HepG2 (cell line): Measurements from ENCODE around the gene MLANA. TPM values are rescaled to one million over a fixed set of nuclear protein-coding genes. Genes with fewer than 3 reads are reported as not detected.

Experiments used
- BORCS8-MEF2B ChIP-seq: sonication (generic); formaldehyde crosslinking; IDR thresholded peaks from 2 replicates; pipeline ENCODE4 v1.8.0; 2022; ENCODE audit warnings: mild to moderate bottlenecking, missing genetic modification reagents
- CCDC6 ChIP-seq: sonication (generic); formaldehyde crosslinking; IDR thresholded peaks from 2 replicates; pipeline ENCODE4 v1.8.1; 2022; ENCODE audit warnings: mild to moderate bottlenecking, missing genetic modification reagents, moderate library complexity
- DNMT1 ChIP-seq: sonication (generic); formaldehyde crosslinking; IDR thresholded peaks from 2 replicates; pipeline ENCODE4 v1.5.1; 2020; ENCODE audit warnings: mild to moderate bottlenecking, missing genetic modification reagents
- HES4 ChIP-seq: sonication (generic); formaldehyde crosslinking; IDR thresholded peaks from 2 replicates; pipeline ENCODE4 v1.9.0; 2021; ENCODE audit warnings: mild to moderate bottlenecking, missing genetic modification reagents, borderline replicate concordance
- JUND ChIP-seq: sonication (generic); formaldehyde crosslinking; IDR thresholded peaks from 2 replicates; pipeline ENCODE4 v1.8.0; 2022; ENCODE audit warnings: mild to moderate bottlenecking, missing genetic modification reagents
- KLF6 ChIP-seq: IDR thresholded peaks from 2 replicates; pipeline ENCODE4 v1.8.0; 2016; ENCODE audit warnings: missing biosample characterization, missing genetic modification reagents
- MATR3 ChIP-seq: sonication (generic); formaldehyde crosslinking; IDR thresholded peaks from 2 replicates; pipeline ENCODE4 v1.4.0; 2020; ENCODE audit warnings: missing genetic modification reagents
- NCOA2 ChIP-seq: sonication (generic); formaldehyde crosslinking; IDR thresholded peaks from 2 replicates; pipeline ENCODE4 v1.8.0; 2022; ENCODE audit warnings: inconsistent platforms
- NR2C2 ChIP-seq: sonication (generic); formaldehyde crosslinking; IDR thresholded peaks from 2 replicates; pipeline ENCODE4 v1.4.0; 2020; ENCODE audit warnings: missing genetic modification reagents, mild to moderate bottlenecking, moderate library complexity, borderline replicate concordance
- PHF5A ChIP-seq: IDR thresholded peaks from one replicate; pipeline ENCODE4 v1.6.1; 2018; ENCODE audit warnings: low read depth, missing genetic modification reagents; ENCODE audit not compliant: unreplicated experiment
- PITX1 ChIP-seq: sonication (generic); formaldehyde crosslinking; IDR thresholded peaks from 2 replicates; pipeline ENCODE4 v1.5.1; 2020; ENCODE audit warnings: mild to moderate bottlenecking, missing genetic modification reagents
- TEAD2 ChIP-seq: sonication (generic); formaldehyde crosslinking; IDR thresholded peaks from 2 replicates; pipeline ENCODE4 v1.9.0; 2021; ENCODE audit warnings: missing genetic modification reagents
- polyA plus RNA-seq, 8 experiments: library from polyadenylated mRNA; depleted of rRNA in 3 of 8; stranded (reverse) in 7 of 8; unstranded in 1 of 8; fragments of >200 nt; fragmentation: Illumina TruSeq in 4 of 8; extraction: Trizol in 4 of 8; gene quantifications; 2 replicates each; pipeline versions ENCODE4 v1.2.1 to v1.2.3, GENCODE V29; 2011 to 2016; ENCODE audit warnings: low read depth in 4 of 8, missing spikeins in 1 of 8, mixed read lengths in 1 of 8; ENCODE audit not compliant: insufficient read depth in 1 of 8
- total RNA-seq, 5 experiments: library from RNA; depleted of rRNA; stranded (reverse); fragments of >200 nt; fragmentation: Illumina TruSeq; extraction: Trizol; gene quantifications; 2 replicates each; pipeline ENCODE4 v1.2.3, GENCODE V29; 2016; ENCODE audit warnings: low read depth in 1 of 5
- TF ChIP-seq, protein P1 (sequence below): sonication (generic); formaldehyde crosslinking; IDR thresholded peaks from 2 replicates; pipeline ENCODE4 v1.4.0; 2020; ENCODE audit warnings: mild to moderate bottlenecking, missing genetic modification reagents, borderline replicate concordance
- TF ChIP-seq, protein P2 (sequence below): sonication (generic); formaldehyde crosslinking; IDR thresholded peaks from 2 replicates; pipeline ENCODE4 v1.4.0; 2020; ENCODE audit warnings: missing genetic modification reagents; ENCODE audit errors: not compliant biosample characterization
- TF ChIP-seq, protein P3 (sequence below): sonication (generic); formaldehyde crosslinking; IDR thresholded peaks from 2 replicates; pipeline ENCODE4 v1.5.0; 2020; ENCODE audit warnings: mild to moderate bottlenecking, missing genetic modification reagents, borderline replicate concordance
- TF ChIP-seq, protein P4 (sequence below): IDR thresholded peaks from 2 replicates; pipeline ENCODE4 v1.6.1; 2016; ENCODE audit warnings: mild to moderate bottlenecking
- TF ChIP-seq, protein P5 (sequence below): fragments of 450-650 bp; IDR thresholded peaks from 2 replicates; pipeline ENCODE4 v1.6.1; 2017; ENCODE audit warnings: mild to moderate bottlenecking
- TF ChIP-seq, protein P6 (sequence below): IDR thresholded peaks from 2 replicates; pipeline ENCODE4 v1.6.1; 2016

The MLANA gene
- total and polyA plus RNA-seq, 2 of the 13 experiments (the other 11 are each of a cell fraction or from before 2014, with no cell fraction given), result 0.11 to 0.18 TPM

DNA sequence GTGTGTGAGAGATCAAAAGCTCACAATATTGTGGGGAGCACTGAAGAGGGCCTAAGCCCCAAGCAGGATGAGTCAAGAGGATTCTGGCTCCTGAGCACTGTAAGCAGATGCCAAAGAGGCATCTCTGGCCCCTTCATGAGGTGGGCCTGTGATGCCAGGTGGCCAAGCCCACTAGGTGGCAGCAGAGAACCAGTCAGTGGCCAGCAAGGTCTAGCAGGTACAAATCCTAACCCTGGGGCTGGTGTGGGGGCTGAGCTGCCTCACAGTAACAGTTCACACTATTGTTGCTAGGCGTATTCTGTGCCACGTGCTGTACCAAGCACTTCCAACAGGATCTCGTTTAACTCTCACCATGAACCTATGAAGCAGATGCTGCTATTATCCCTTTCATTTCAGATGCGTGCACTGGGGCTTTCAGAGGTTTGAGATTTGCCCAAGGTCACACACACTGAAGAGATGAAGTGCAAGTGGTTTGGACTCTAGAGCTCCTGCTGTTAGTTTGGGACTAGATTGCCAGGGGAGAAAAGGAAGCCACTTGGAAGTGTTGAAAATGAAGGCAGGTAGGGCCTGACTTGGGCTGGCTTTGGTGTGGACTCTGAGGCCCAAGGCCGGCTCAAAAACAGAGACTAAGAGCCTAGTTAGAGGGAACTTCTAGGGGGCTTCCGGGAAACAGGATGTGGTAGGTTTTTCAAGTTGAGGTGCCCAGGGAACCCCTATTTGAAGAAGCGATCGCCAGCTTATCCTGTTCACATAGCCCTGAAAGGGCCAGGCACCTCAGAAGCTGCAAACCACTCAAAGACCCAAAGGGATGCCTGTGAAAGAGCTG is 4.4 kb upstream of the MLANA start (continued):
- TF ChIP-seq, protein P1, sequence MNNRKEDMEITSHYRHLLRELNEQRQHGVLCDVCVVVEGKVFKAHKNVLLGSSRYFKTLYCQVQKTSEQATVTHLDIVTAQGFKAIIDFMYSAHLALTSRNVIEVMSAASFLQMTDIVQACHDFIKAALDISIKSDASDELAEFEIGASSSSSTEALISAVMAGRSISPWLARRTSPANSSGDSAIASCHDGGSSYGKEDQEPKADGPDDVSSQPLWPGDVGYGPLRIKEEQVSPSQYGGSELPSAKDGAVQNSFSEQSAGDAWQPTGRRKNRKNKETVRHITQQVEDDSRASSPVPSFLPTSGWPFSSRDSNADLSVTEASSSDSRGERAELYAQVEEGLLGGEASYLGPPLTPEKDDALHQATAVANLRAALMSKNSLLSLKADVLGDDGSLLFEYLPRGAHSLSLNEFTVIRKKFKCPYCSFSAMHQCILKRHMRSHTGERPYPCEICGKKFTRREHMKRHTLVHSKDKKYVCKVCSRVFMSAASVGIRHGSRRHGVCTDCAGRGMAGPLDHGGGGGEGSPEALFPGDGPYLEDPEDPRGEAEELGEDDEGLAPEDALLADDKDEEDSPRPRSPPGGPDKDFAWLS (CRISPR knock-in tag), result no peak
- TF ChIP-seq TEAD2, result no peak
- TF ChIP-seq PHF5A (CRISPR knock-in tag), result no peak
- TF ChIP-seq MATR3 (CRISPR knock-in tag), result no peak
- TF ChIP-seq, protein P2, sequence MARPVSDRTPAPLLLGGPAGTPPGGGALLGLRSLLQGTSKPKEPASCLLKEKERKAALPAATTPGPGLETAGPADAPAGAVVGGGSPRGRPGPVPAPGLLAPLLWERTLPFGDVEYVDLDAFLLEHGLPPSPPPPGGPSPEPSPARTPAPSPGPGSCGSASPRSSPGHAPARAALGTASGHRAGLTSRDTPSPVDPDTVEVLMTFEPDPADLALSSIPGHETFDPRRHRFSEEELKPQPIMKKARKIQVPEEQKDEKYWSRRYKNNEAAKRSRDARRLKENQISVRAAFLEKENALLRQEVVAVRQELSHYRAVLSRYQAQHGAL (CRISPR knock-in tag), result no peak
- TF ChIP-seq, protein P3, sequence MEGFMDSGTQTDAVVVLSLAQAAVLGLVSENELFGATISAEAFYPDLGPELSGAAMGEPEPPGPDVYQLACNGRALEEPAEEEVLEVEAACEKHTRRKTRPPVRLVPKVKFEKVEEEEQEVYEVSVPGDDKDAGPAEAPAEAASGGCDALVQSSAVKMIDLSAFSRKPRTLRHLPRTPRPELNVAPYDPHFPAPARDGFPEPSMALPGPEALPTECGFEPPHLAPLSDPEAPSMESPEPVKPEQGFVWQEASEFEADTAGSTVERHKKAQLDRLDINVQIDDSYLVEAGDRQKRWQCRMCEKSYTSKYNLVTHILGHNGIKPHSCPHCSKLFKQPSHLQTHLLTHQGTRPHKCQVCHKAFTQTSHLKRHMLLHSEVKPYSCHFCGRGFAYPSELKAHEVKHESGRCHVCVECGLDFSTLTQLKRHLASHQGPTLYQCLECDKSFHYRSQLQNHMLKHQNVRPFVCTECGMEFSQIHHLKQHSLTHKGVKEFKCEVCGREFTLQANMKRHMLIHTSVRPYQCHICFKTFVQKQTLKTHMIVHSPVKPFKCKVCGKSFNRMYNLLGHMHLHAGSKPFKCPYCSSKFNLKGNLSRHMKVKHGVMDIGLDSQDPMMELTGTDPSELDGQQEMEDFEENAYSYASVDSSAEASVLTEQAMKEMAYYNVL (CRISPR knock-in tag), result peak; percentile 50; the same call in 1 of the 2 replicates
- TF ChIP-seq, protein P4, sequence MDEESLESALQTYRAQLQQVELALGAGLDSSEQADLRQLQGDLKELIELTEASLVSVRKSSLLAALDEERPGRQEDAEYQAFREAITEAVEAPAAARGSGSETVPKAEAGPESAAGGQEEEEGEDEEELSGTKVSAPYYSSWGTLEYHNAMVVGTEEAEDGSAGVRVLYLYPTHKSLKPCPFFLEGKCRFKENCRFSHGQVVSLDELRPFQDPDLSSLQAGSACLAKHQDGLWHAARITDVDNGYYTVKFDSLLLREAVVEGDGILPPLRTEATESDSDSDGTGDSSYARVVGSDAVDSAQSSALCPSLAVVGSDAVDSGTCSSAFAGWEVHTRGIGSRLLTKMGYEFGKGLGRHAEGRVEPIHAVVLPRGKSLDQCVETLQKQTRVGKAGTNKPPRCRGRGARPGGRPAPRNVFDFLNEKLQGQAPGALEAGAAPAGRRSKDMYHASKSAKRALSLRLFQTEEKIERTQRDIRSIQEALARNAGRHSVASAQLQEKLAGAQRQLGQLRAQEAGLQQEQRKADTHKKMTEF (CRISPR knock-in tag), result no peak
- TF ChIP-seq KLF6, result no peak
- TF ChIP-seq CCDC6 (CRISPR knock-in tag), result no peak
- TF ChIP-seq DNMT1 (CRISPR knock-in tag), result peak; percentile 33; the same call in 1 of the 2 replicates
- TF ChIP-seq, protein P5, sequence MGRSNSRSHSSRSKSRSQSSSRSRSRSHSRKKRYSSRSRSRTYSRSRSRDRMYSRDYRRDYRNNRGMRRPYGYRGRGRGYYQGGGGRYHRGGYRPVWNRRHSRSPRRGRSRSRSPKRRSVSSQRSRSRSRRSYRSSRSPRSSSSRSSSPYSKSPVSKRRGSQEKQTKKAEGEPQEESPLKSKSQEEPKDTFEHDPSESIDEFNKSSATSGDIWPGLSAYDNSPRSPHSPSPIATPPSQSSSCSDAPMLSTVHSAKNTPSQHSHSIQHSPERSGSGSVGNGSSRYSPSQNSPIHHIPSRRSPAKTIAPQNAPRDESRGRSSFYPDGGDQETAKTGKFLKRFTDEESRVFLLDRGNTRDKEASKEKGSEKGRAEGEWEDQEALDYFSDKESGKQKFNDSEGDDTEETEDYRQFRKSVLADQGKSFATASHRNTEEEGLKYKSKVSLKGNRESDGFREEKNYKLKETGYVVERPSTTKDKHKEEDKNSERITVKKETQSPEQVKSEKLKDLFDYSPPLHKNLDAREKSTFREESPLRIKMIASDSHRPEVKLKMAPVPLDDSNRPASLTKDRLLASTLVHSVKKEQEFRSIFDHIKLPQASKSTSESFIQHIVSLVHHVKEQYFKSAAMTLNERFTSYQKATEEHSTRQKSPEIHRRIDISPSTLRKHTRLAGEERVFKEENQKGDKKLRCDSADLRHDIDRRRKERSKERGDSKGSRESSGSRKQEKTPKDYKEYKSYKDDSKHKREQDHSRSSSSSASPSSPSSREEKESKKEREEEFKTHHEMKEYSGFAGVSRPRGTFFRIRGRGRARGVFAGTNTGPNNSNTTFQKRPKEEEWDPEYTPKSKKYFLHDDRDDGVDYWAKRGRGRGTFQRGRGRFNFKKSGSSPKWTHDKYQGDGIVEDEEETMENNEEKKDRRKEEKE, result no peak
- 0 out of 2 replicates have a peak, but pooled peaks have one; percentile 29 for TF ChIP-seq BORCS8-MEF2B (CRISPR knock-in tag)
- no peak for TF ChIP-seq PITX1 (CRISPR knock-in tag)
- no peak for TF ChIP-seq JUND (CRISPR knock-in tag)
- TF ChIP-seq, protein P6, sequence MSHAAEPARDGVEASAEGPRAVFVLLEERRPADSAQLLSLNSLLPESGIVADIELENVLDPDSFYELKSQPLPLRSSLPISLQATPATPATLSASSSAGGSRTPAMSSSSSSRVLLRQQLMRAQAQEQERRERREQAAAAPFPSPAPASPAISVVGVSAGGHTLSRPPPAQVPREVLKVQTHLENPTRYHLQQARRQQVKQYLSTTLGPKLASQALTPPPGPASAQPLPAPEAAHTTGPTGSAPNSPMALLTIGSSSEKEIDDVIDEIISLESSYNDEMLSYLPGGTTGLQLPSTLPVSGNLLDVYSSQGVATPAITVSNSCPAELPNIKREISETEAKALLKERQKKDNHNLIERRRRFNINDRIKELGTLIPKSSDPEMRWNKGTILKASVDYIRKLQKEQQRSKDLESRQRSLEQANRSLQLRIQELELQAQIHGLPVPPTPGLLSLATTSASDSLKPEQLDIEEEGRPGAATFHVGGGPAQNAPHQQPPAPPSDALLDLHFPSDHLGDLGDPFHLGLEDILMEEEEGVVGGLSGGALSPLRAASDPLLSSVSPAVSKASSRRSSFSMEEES (CRISPR knock-in tag), result no peak
- no peak for TF ChIP-seq NCOA2 (CRISPR knock-in tag)
- no peak for TF ChIP-seq NR2C2 (CRISPR knock-in tag)
- no peak for TF ChIP-seq HES4 (CRISPR knock-in tag)
